AML-193 (cell line): ENCODE results near the gene QPCT.
"Not testable (repeated sequence)": the region's sequence is repeated elsewhere in the genome, so short reads cannot be mapped to it uniquely, and the experiment has no call there.

Experiments used
- DNase-seq, 2 experiments: peaks; one replicate each; lab custom pipeline; 2025; lab: John Stamatoyannopoulos, UW

Gene QPCT

GRCh38 chr2:37358466-37358865 is 14.0 kb downstream of the QPCT start:
- no peak for DNase-seq

GRCh38 chr2:37361216-37361815 is 16.9 kb downstream of the QPCT start:
- DNase-seq: no peak

DNA sequence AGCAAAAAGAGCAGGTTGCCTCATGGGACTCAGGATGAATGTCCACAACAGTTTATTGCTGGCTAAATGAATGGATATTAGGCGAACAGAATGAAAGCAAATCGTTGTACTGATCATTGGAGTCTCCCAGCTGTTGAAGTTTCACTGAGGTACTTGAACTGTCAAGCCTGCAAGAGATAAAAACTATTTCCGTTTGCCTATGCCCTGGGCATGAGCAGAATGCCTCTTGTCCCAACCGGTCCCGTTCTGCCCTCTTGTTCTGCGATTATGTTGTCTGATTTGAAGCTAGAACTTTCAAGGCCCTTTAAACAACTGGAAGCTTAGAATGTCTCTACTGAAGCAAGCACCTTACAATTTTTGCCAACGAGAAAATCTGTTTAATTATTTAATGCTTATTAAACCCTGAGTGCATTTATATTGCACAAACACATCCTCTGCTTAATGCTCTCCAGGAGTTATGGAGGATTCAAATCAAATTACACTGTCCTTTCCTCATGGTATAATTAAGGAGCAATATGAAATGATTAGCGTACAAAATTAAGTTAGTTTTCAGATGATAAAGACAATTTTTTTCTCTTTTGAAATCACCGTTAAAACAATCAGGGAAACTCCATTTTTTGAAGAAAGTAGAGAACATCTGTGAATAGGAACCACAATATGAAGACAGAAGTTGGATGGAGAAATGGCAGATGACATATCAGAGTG is 17.7 kb downstream of the QPCT start:
- DNase-seq: no peak

GRCh38 chr2:37364351-37364750 is 19.9 kb downstream of the QPCT start:
- no peak for DNase-seq

DNA sequence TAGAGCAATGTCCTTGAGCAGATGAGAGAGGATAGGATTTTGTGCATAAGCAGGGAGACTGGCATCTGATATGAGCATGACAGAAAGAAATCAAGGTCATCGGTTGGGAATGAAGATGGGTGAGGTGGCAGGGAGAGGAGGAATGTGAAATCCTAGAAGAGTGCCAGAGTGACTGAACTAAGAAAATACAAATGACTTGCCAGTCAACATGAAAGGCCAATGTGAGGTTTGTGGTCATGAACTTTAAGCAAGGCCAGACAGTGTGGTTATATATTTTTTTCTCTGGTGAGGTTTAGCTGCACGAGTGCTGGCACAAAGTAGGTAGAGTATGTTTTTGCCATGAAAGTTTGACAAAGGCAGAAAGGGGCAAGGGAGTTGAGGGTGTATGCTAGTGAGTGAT is 21.2 kb downstream of the QPCT start:
- no peak for DNase-seq

- DNase-seq: no peak
These were observed 22.3 kb downstream of the QPCT start for GRCh38 chr2:37366773-37367172.

GRCh38 chr2:37367310-37367709 is 22.9 kb downstream of the QPCT start:
- DNase-seq: no peak

GRCh38 chr2:37367984-37368383 is 23.6 kb downstream of the QPCT start:
- DNase-seq: no peak

GRCh38 chr2:37370666-37371065 is 26.2 kb downstream of the QPCT start:
- DNase-seq: no peak

- no peak for DNase-seq
These were observed 27.6 kb downstream of the QPCT start for GRCh38 chr2:37372000-37372399.

GRCh38 chr2:37375741-37376288 is 31.4 kb downstream of the QPCT start:
- DNase-seq: no peak

DNA sequence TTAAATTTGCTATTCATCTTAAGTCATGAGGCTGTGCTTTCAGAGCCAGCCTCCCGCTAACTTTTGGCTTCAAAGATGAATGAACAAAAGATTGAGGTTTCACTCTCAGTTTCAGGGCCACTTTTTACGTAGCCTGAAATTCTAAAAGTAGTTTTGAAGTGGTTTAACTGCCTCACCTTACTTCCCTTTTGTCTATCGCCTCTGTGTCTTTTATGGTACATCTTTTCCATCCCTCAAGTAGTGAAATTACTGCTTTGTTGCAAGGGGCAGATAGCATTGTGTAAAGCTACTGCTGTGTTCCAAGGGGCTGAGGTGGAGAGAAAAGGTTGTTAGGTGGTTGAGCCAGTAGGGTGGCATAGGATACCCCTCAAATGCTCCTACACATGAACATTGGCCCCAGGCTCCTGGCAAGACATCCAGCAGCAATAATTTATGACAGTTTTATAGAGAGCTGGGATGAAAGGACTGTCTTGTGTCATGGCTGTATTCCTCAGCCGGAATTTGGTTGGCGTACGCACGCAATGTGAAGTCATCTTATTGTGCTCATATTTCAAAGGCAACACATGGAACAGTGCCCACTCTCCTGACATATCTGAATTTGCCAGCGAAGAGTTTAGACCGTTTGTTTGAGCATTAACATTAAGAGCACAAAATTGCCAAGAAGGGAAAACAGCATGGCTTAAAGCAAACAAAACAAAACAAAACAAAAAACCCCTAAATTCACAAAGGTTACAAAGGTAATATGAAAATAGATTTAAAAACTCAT is 32.2 kb downstream of the QPCT start:
- no peak for DNase-seq

DNA sequence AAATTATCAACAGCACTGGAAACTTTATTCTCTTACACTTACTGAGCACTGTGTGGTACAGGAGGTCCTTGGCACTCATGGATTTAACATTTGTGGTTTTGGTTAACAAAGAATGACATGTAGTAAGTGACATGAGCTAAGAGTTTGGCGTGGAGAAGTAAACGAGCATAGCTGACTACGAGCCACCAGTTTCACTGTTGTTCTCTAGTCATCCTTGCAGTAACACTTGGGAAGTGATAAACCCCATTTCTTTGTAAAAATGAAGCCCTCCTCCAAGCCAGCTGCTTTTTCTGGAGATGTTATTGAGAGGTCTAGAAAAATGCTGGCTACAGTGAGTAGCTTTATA is 32.7 kb downstream of the QPCT start:
- no peak for DNase-seq

DNA sequence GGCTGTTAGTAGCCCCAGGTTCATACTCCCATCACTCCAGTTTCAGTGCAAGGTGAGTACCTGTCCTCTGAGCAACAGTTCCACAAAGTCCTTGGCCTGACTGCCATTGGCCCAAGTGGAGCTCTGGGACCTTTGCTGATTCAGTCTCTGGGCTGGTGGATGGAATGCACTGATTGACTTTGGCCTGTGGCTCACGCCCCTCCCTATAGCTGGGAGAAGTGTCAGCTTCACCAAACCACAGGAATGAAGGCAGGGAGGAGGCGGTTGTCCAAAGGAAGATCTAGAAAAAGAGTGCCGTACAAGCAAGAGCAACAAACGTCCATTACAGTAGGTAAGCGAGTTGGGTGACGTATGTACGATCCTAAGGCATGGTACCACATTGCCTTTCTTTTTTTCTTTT is 34.0 kb downstream of the QPCT start:
- DNase-seq: no peak

GRCh38 chr2:37379881-37380296 is 35.5 kb downstream of the QPCT start:
- no peak for DNase-seq

GRCh38 chr2:37380787-37381186 is 36.4 kb downstream of the QPCT start:
- DNase-seq: not testable (repeated sequence)

- DNase-seq: not testable (repeated sequence)
These were observed 39.8 kb downstream of the QPCT start for GRCh38 chr2:37384261-37384660.

DNA sequence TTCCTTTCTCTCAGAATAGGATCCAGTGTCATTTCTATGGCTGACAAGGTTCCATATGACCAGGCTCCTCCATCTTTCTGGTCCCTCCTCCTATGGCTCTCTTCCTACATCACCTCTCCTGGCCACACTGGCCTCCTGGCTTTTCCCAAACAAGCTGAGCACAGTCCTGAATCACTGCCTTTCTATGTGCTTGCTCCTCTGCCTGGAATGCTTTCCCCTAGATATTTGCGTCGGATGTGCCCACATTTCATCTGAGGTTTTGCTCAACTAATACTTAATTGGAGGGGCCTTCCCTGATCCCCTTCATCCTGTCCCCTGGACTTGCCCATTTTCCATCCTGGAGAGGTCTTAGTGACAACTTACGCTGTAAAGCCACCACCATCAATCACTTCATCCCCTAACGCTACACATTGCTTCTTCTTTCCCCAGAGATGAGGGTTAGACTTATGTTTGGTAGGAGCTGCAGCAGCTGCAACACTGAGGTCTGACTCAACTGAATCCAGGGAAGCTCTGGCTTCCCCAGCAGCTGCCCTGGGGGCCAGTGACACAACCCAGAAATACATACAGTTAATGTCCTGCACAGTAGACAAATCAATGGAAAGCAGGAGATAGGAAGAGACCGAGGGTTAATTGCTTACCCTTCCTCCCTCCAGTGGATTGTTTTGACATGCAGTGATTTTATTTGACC is 42.9 kb downstream of the QPCT start:
- no peak for DNase-seq

- no peak for DNase-seq
These were observed 43.6 kb downstream of the QPCT start for GRCh38 chr2:37388074-37388473.

- no peak for DNase-seq
These were observed 45.0 kb downstream of the QPCT start for GRCh38 chr2:37389395-37389794.

DNA sequence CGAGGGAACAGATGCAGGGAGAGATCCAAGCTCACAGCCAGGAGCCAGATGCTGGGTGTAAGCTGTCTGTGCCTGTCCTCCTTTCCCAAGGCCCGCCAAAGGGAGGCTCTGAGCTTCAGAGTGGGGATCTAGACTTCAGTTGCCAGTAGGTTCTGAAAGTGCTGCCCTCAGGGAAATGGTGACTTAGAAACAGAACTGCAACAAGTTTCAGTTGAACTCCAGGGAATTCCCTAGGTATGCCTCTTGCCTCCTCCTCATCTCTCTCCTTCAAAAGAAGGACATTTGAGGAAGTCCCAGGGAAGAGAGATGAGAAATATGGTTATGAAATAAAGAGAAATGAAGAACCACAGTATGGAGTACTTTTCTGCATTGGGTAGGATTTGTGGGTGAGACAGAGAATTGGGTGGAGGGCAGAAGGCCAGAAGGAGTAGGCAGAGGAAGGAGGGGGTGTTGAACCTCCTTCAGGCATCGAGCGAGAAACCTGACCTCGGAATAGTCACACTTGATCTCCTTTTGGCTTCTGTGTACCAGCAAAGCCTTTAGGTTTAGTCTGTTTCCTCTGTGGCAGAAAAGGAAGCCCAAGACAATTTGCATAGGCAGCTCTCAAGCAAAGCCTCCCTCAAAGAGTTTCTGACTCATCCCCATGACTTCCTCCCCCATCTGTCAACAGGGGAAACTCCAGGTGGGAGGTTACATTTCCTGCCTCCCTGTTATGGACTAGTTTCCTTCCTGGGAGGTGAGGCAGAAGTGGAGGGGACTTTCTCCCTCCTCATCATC is 45.7 kb downstream of the QPCT start:
- peak; percentile 69 to 78 for DNase-seq

GRCh38 chr2:37390777-37391176 is 46.3 kb downstream of the QPCT start:
- no peak for DNase-seq
